Endothelial cell of umbilical vein (primary cell): Measurements from ENCODE around the gene IQCC. TPM values are rescaled to one million over a fixed set of nuclear protein-coding genes. Genes with fewer than 3 reads are reported as not detected.

Experiments used
- BruUV-seq: library from RNA; stranded (reverse); fragments of 400-500 nt; replicated peaks from 2 replicates; lab custom pipeline; 2021; lab: Mats Ljungman, UMichigan
- CTCF ChIA-PET: fragments of 300-600, 350-600 bp; sonication (Branson Sonifier 250); formaldehyde crosslinking; loops from one replicate; lab custom pipeline; 2021; ENCODE audit warnings: antibody characterized with exemption, inconsistent platforms; lab: Charles Lee
- POLR2A ChIA-PET: fragments of 300-600, 350-600 bp; sonication (Branson Sonifier 250); formaldehyde crosslinking; loops from one replicate; lab custom pipeline; 2021; ENCODE audit warnings: antibody characterized with exemption, inconsistent platforms; lab: Charles Lee
- DNase-seq: peaks from one replicate; pipeline ENCODE4 v3.0.0-alpha.2; 2011; ENCODE audit warnings: low read depth, low spot score
- FAIRE-seq: peaks from 2 replicates; lab custom pipeline; 2011; peaks lifted over from hg19 to GRCh38; lab: Jason Lieb, UNC
- H2AFZ ChIP-seq: 2 replicates; pipeline ENCODE4 v1.6.0; 2012; ENCODE audit warnings: low read depth, low read length, control low read depth, inconsistent platforms
- H3K27ac ChIP-seq: 2 replicates; pipeline ENCODE4 v1.5.1; 2011; ENCODE audit warnings: low read depth, mild to moderate bottlenecking, control low read depth, low read length, moderate library complexity; ENCODE audit not compliant: insufficient read depth
- H3K27me3 ChIP-seq, 2 experiments: 2 replicates each; pipeline versions ENCODE4 v1.6.0 to v1.6.1; 2011; ENCODE audit warnings: low read length in 2 of 2, mixed read lengths in 1 of 2; ENCODE audit not compliant: control insufficient read depth in 2 of 2, insufficient read depth in 2 of 2
- H3K36me3 ChIP-seq, 2 experiments: 2 replicates in 1 of 2; 3 replicates in 1 of 2; pipeline ENCODE4 v1.5.1; 2011; ENCODE audit warnings: low read length in 2 of 2, mild to moderate bottlenecking in 1 of 2, moderate library complexity in 1 of 2; ENCODE audit not compliant: control insufficient read depth in 2 of 2, insufficient read depth in 2 of 2; ENCODE audit errors: extremely low read depth in 1 of 2
- H3K4me1 ChIP-seq: 3 replicates; pipeline ENCODE4 v1.5.1; 2011; ENCODE audit warnings: mild to moderate bottlenecking, low read length; ENCODE audit not compliant: control insufficient read depth, insufficient read depth; ENCODE audit errors: extremely low read depth
- H3K4me2 ChIP-seq: 2 replicates; pipeline ENCODE4 v1.6.1; 2011; ENCODE audit warnings: low read length, control low read depth, mixed read lengths; ENCODE audit not compliant: insufficient read depth
- H3K4me3 ChIP-seq, 3 experiments: fragments of 200-600 bp in 1 of 3; sonication (generic), shearing (Covaris generic) in 1 of 3; replicated peaks in 1 of 3; 2 replicates each; pipeline ENCODE4 v1.5.1; 2011 to 2016; ENCODE audit warnings: control low read depth in 3 of 3, low read length in 3 of 3, mild to moderate bottlenecking in 2 of 3, inconsistent platforms in 1 of 3, low read depth in 1 of 3, moderate library complexity in 1 of 3; ENCODE audit not compliant: insufficient read depth in 1 of 3
- H3K79me2 ChIP-seq: 2 replicates; pipeline ENCODE4 v1.6.0; 2012; ENCODE audit warnings: low read length, inconsistent platforms; ENCODE audit not compliant: control insufficient read depth, insufficient read depth
- H3K9ac ChIP-seq: replicated peaks from 2 replicates; pipeline ENCODE3; 2011; ENCODE audit warnings: low read length, control low read depth; ENCODE audit not compliant: insufficient read depth; ENCODE audit errors: extremely low read depth
- H3K9me1 ChIP-seq: replicated peaks from 3 replicates; pipeline ENCODE4 v1.6.0; 2011; ENCODE audit warnings: mild to moderate bottlenecking, low read length; ENCODE audit not compliant: control insufficient read depth, insufficient read depth; ENCODE audit errors: extremely low read depth
- H3K9me3 ChIP-seq: replicated peaks from 2 replicates; pipeline ENCODE4 v1.5.1; 2012; ENCODE audit warnings: low read length, inconsistent platforms; ENCODE audit not compliant: control insufficient read depth, insufficient read depth
- H4K20me1 ChIP-seq: replicated peaks from 2 replicates; pipeline ENCODE3; 2011; ENCODE audit warnings: mild to moderate bottlenecking, low read length; ENCODE audit not compliant: control insufficient read depth, insufficient read depth; ENCODE audit errors: extremely low read depth
- EZH2 ChIP-seq: IDR thresholded peaks from 2 replicates; pipeline ENCODE4 v1.6.1; 2012; ENCODE audit warnings: borderline replicate concordance, low read depth, mild to moderate bottlenecking, moderate library complexity, low read length, inconsistent platforms; ENCODE audit not compliant: severe bottlenecking
- FOS ChIP-seq: IDR thresholded peaks from 2 replicates; pipeline ENCODE4 v1.6.1; 2011; ENCODE audit warnings: mild to moderate bottlenecking, low read length, moderate library complexity, borderline replicate concordance; ENCODE audit not compliant: insufficient read depth
- GATA2 ChIP-seq: IDR thresholded peaks from 2 replicates; pipeline ENCODE4 v1.7.0; 2011; ENCODE audit warnings: low read depth, mild to moderate bottlenecking, moderate library complexity, mixed read lengths, low read length; ENCODE audit not compliant: insufficient read length, insufficient read depth
- JUN ChIP-seq: IDR thresholded peaks from 2 replicates; pipeline ENCODE4 v1.6.1; 2011; ENCODE audit warnings: borderline replicate concordance, low read depth; ENCODE audit not compliant: insufficient read length, insufficient read depth
- MYC ChIP-seq: IDR thresholded peaks from one replicate; pipeline ENCODE4 v1.6.1; 2011; ENCODE audit warnings: mild to moderate bottlenecking, low read depth, low read length
- POLR2A ChIP-seq: IDR thresholded peaks from 2 replicates; pipeline ENCODE4 v1.6.1; 2012; ENCODE audit warnings: low read depth, mild to moderate bottlenecking, control low read depth, low read length
- POLR2AphosphoS5 ChIP-seq: IDR thresholded peaks from 2 replicates; pipeline ENCODE4 v1.6.1; 2012; ENCODE audit warnings: low read depth, mild to moderate bottlenecking, control low read depth, low read length, moderate library complexity; ENCODE audit not compliant: insufficient read depth
- dilution Hi-C: fragments of 300-500 bp; cut with MboI; formaldehyde crosslinking; loops from one replicate; pipeline ENCODE4 v1.15.0; 2019; ENCODE audit warnings: low sequenced_read_pairs; ENCODE audit not compliant: extremely low pct_ligation_motif_present
- intact Hi-C: fragments of 100-400 bp; cut with micrococcal nuclease; formaldehyde crosslinking; loops from one replicate; pipeline ENCODE4 v1.10.0; 2022
- polyA plus RNA-seq, 4 experiments: library from polyadenylated mRNA; depleted of rRNA in 3 of 4; stranded (reverse) in 3 of 4; unstranded in 1 of 4; fragments of >200 nt; gene quantifications; 2 replicates each; pipeline versions ENCODE4 v1.2.1 to v1.2.3, GENCODE V29; 2011 to 2012; ENCODE audit warnings: missing spikeins in 1 of 4
- total RNA-seq: library from RNA; stranded (reverse); gene quantifications from 2 replicates; pipeline ENCODE4 v1.2.3, GENCODE V29; 2021
- TF ChIP-seq, protein P1 (sequence below): IDR thresholded peaks from 2 replicates; pipeline ENCODE4 v1.6.1; 2011; ENCODE audit not compliant: insufficient read depth, insufficient read length
- TF ChIP-seq, protein P2 (sequence below), 2 donors: IDR thresholded peaks; 1 replicate in 1 of 2; 2 replicates in 1 of 2; pipeline ENCODE4 v1.5.1; 2011; ENCODE audit warnings: low read length in 2 of 2, mild to moderate bottlenecking in 2 of 2, moderate library complexity in 2 of 2, control low read depth in 1 of 2, inconsistent platforms in 1 of 2, low read depth in 1 of 2; ENCODE audit not compliant: insufficient read depth in 1 of 2; ENCODE audit errors: extremely low read depth in 1 of 2

IQCC gene
- total and polyA plus RNA-seq, 2 donors (not counting 3 experiments of a cell fraction or from before 2014, with no cell fraction given), result 1.1 to 1.8 TPM

DNA sequence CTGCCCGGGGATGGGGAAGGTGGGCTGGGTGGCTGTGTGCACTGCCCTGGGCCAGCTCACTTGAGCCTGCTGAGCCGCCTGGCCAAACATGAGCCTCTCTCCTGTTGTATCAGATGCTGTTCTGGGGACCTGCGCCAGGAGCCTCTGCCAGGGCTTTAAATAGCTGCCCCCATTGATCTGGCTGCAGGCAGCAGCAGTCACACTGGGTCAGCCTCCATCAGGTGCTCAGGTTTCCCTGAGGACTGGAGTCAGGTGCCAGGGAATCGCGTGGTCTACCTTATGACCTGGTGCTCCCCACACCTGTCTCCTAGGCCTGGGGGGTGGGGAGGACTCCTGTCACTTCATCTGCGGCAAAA lies 5.8 kb upstream of the IQCC start:
- no peak for TF ChIP-seq MYC
- TF ChIP-seq, protein P1, sequence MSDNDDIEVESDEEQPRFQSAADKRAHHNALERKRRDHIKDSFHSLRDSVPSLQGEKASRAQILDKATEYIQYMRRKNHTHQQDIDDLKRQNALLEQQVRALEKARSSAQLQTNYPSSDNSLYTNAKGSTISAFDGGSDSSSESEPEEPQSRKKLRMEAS, result no peak
- no peak for TF ChIP-seq JUN
- no peak for TF ChIP-seq POLR2AphosphoS5
- TF ChIP-seq, protein P2, sequence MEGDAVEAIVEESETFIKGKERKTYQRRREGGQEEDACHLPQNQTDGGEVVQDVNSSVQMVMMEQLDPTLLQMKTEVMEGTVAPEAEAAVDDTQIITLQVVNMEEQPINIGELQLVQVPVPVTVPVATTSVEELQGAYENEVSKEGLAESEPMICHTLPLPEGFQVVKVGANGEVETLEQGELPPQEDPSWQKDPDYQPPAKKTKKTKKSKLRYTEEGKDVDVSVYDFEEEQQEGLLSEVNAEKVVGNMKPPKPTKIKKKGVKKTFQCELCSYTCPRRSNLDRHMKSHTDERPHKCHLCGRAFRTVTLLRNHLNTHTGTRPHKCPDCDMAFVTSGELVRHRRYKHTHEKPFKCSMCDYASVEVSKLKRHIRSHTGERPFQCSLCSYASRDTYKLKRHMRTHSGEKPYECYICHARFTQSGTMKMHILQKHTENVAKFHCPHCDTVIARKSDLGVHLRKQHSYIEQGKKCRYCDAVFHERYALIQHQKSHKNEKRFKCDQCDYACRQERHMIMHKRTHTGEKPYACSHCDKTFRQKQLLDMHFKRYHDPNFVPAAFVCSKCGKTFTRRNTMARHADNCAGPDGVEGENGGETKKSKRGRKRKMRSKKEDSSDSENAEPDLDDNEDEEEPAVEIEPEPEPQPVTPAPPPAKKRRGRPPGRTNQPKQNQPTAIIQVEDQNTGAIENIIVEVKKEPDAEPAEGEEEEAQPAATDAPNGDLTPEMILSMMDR (IDR thresholded peaks at IDR 0.05; ENCODE audit: extremely low read depth in 1 of 2, insufficient read depth in 1 of 2, low read depth in 1 of 2, low read length in 2 of 2), result no peak
- TF ChIP-seq FOS, result no peak
- no peak for TF ChIP-seq EZH2
- no peak for TF ChIP-seq GATA2
- no peak for TF ChIP-seq POLR2A
- H3K9ac ChIP-seq, result no peak overlapping the region
- FAIRE-seq (no peak), DNase-seq (no peak)
- ChIA-PET POLR2A (no interaction called here), CTCF (interaction anchor here (0.8 to 3.0 kb wide), 5 partner anchors 16 to 214 kb away, joined by 3 to 13 read pairs (median 3); partner anchors contain the start of gene MARCKSL1)
- H3K79me2 ChIP-seq, result no peaks in the 10 kb centered on the region
- no peak overlapping the region for H2AFZ ChIP-seq
- H3K9me1 ChIP-seq, result no peaks in the 10 kb centered on the region
- no peaks in the 10 kb centered on the region for H3K27me3 ChIP-seq
- no TSS peak for BruUV-seq
- H3K36me3 ChIP-seq, result peaks cover 10 to 22% of the 10 kb centered on the region in 2 experiments
- H3K4me3 ChIP-seq, result no peak overlapping the region
- no peaks in the 10 kb centered on the region for H3K9me3 ChIP-seq
- dilution Hi-C loops (no loop called here), intact Hi-C loops (loop anchor here (2.0 kb wide), 1 partner anchor 19 kb away; no protein-coding TSS in a partner anchor)
- no peak overlapping the region for H3K27ac ChIP-seq
- no peak overlapping the region for H3K4me2 ChIP-seq
- peaks cover 14% of the 10 kb centered on the region for H3K4me1 ChIP-seq
- no peaks in the 10 kb centered on the region for H4K20me1 ChIP-seq
